GM10248 (cell line): ENCODE measurements around the gene UXS1.

ENCODE experiments used
- CTCF ChIA-PET: fragments of 300-600 bp; sonication (Branson Sonifier 250); formaldehyde crosslinking; extraction: SDS; loops from one replicate; lab custom pipeline; 2021; ENCODE audit warnings: antibody characterized with exemption; lab: Yijun Ruan, JAX
- POLR2A ChIA-PET: fragments of 350-650 bp; sonication (Branson Sonifier 250); formaldehyde crosslinking; extraction: SDS; loops from one replicate; lab custom pipeline; 2020; ENCODE audit warnings: antibody characterized with exemption; lab: Yijun Ruan, JAX
- DNase-seq: peaks from one replicate; pipeline ENCODE4 v3.0.0; 2012; ENCODE audit errors: extremely low spot score
- TF ChIP-seq, protein P1 (sequence below): IDR thresholded peaks from 2 replicates; pipeline ENCODE4 v1.5.1; 2012; ENCODE audit warnings: mild to moderate bottlenecking, low read depth; ENCODE audit errors: extremely low read depth, missing control alignments, control extremely low read depth

UXS1 gene

DNA sequence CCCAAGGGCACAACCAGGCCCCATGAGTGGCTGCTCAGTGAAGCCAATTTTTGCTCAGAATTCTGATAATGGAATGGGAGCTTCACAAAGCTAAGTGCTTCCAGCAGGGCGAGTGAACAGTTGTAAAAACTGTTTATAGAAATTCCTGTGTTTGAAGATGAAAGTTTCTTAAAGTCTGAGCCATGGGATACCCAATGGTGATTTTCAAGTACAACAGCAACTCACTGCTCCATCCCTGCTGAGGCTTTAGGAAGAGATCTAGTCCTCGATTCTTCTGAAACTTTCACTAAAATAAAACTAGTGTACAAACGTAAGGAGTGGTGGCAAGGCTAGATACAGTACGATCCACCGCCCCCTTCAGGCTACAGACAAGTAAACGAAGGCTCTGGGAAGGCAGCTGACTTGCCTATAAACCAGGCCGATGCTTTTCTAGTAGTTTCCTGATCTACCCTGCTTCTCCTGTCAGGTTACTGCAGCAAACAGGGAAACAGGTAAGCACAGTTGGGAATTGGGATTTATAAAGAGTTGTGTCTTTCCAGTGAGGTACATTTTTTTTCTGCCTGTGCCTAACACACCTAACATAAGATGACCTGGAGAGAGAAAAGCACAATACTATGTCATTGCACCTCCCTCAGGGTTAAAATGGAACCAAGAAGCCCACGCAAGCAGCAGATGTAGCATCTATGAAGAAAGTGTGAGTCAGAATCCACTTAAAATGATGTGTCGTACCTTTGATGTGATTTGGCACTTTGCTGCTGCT, 108.7 kb downstream of the UXS1 start:
- ChIA-PET POLR2A (no interaction called here), CTCF (interaction anchor here (0.8 to 5.2 kb wide), 5 partner anchors 8 to 509 kb away, joined by 3 to 37 read pairs (median 7); no protein-coding TSS in a partner anchor)
- no peak for DNase-seq
- TF ChIP-seq, protein P1, sequence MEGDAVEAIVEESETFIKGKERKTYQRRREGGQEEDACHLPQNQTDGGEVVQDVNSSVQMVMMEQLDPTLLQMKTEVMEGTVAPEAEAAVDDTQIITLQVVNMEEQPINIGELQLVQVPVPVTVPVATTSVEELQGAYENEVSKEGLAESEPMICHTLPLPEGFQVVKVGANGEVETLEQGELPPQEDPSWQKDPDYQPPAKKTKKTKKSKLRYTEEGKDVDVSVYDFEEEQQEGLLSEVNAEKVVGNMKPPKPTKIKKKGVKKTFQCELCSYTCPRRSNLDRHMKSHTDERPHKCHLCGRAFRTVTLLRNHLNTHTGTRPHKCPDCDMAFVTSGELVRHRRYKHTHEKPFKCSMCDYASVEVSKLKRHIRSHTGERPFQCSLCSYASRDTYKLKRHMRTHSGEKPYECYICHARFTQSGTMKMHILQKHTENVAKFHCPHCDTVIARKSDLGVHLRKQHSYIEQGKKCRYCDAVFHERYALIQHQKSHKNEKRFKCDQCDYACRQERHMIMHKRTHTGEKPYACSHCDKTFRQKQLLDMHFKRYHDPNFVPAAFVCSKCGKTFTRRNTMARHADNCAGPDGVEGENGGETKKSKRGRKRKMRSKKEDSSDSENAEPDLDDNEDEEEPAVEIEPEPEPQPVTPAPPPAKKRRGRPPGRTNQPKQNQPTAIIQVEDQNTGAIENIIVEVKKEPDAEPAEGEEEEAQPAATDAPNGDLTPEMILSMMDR, result peak; percentile 39

DNA sequence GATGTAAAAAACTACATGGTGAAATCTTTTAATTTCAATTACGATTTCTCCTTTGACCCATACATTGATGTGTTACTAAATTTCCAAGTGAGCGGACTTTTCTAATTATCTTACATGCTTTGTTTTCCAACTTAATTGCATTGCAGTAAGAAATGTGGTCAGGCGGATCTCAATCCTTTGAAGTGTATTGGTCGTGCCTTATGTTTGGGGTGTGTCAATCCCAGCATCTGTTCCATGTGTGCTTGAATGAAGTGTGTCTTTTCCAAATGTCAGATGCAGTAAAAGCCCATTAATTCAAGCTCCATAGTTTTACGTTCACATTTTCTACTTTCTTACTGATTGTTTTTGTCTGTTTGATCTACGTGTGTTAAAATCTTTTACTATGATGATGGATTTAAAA, 113.1 kb downstream of the UXS1 start:
- DNase-seq, result no peak
- CTCF ChIA-PET, result no interaction called here
- POLR2A ChIA-PET, result no interaction called here
- TF ChIP-seq, protein P1, result no peak

DNA sequence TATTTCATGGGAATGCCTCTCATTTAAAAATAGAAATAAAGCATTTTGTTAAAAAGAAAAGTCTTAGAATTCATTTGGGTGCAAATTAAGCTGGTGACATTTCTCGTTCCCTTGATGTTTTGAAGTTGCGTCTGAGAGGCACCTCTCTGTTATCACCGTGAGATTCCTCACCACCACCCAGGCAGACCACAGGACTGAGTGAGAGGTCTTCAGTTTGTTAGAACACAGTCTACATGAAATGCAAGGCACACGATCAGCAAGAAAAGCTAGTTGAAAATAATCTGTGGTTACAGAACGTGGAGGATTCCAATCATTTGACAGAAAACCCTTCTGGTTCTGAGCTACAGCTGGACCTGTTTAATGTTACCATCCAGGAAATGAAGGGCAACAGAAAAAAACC, 116.0 kb downstream of the UXS1 start:
- no peak for DNase-seq
- POLR2A ChIA-PET, result no interaction called here
- CTCF ChIA-PET, result no interaction called here
- TF ChIP-seq, protein P1, result no peak

DNA sequence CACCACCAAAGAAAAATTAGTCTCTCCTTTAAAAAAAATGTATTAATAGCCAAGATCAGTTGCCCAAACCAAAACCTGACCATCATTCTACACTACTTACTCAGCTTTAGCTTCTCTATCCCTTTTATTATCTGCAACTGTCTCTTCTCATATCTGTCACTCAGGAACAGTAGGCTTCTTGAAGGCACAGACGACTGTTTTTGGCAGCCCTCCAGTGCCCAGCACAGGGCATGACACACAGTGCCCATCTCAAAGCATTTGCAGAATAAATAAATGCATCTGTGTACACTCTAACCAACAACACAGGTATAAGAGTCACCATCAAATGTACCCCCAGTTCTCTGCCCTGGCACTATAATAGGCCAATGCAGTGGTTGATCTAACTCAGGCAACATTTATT, 117.2 kb downstream of the UXS1 start:
- DNase-seq, result no peak
- ChIA-PET CTCF (no interaction called here), POLR2A (no interaction called here)
- TF ChIP-seq, protein P1, result no peak

DNA sequence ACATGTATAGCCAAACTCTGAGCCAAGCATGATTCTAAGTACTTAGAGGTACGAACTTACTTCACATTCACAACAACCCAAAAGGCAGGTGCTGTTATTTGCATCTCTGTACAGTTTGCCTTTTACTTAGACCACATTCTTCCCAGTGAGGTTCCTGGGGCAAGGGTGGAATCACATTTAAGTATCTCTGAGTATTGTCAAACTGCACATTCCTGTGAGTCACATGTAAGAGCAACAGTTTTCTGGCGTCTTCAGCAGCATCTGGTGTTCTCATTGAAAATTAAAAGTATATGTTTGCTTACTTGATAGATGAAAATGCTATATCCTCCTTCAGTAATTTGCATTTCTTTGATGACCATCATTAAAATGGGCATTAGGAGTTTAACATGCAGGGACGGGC, 119.1 kb downstream of the UXS1 start:
- CTCF ChIA-PET, result interaction anchor here (2.2 kb wide), 1 partner anchor 9 kb away, joined by 7 read pairs; no protein-coding TSS in a partner anchor
- DNase-seq, result no peak
- POLR2A ChIA-PET, result no interaction called here
- TF ChIP-seq, protein P1, result no peak

DNA sequence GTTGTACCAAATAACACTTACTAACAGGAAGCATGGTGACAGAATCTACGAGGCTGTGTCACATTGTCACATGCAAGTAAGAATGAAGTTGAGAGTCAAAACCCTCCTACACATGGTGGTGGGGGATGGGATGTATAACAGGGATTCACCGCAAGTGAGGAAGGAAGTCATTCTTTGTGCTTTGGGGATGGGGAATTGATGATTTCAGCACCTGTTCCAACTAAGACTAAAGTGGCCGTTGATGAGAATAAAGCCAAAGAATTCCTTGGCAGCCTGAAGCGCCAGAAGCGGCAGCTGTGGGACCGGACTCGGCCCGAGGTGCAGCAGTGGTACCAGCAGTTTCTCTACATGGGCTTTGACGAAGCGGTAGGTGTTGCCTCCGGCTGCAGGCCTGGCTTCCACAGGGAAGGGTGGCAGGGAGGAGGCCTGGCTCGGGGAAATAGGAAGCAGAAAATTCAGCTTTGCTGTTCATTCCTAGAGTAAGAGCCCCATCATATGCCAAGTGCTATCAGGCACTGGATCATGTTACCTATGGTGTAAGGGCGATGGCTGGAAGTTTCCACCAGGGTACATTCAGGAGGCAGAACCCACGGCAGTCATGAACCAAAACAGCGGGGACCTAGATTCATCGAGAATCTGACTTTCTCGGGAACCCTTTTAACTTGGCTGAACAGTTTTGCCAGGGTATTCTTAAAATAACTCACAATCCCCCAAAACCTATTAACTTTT, 120.3 kb downstream of the UXS1 start:
- CTCF ChIA-PET, result no interaction called here
- TF ChIP-seq, protein P1, result no peak
- POLR2A ChIA-PET, result no interaction called here
- DNase-seq, result no peak
